Measurements from ENCODE around the gene ATP8A2. TPM values are rescaled to one million over a fixed set of nuclear protein-coding genes. Genes with fewer than 3 reads are reported as not detected.

The ATP8A2 gene
- total and polyA plus RNA-seq, 2 of the 8 experiments (the other 6 are each of a cell fraction or from before 2014, with no cell fraction given) = 2.4 to 8.3 TPM

GRCh38 chr13:25692099-25692498 is 320.3 kb downstream of the ATP8A2 start:
- Histone ChIP-seq H4K91ac (replicated peaks; ENCODE audit: insufficient read length, low read length) (no peak overlapping the region), H2BK5ac (ENCODE audit: low read depth, low read length) (no peak overlapping the region), H3K14ac (ENCODE audit: insufficient read length) (no peak overlapping the region), H3K18ac (ENCODE audit: extremely low read depth, low read length) (no peak overlapping the region), H3K36me3 (ENCODE audit: control insufficient read depth in 2 of 4, insufficient read depth in 4 of 4, low read length in 3 of 4) (no peaks in the 10 kb centered on the region), H3K23me2 (ENCODE audit: low read depth, low read length) (no peaks in the 10 kb centered on the region), H2AK5ac (ENCODE audit: low read depth, low read length) (no peak overlapping the region), H2BK12ac (ENCODE audit: low read depth, low read length) (no peak overlapping the region), H4K5ac (ENCODE audit: insufficient read length, low read depth, low read length) (no peak overlapping the region), H3K23ac (ENCODE audit: insufficient read length) (no peak overlapping the region), H3K79me1 (ENCODE audit: low read depth, low read length) (no peaks in the 10 kb centered on the region), H4K8ac (ENCODE audit: extremely low read depth, insufficient read depth, low read length) (no peak overlapping the region), H3K27ac (ENCODE audit: low read depth, low read length) (no peak overlapping the region), H3K4me1 (replicated peaks in 1 of 4; ENCODE audit: control insufficient read depth in 3 of 4, insufficient read depth in 4 of 4, low read length in 3 of 4) (no peaks in the 10 kb centered on the region; a peak in 2 of 7 replicates), H3K4me3 (ENCODE audit: extremely low read depth in 1 of 4, insufficient read depth in 2 of 4, low read depth in 3 of 4, low read length in 4 of 4) (no peak overlapping the region), H3K56ac (replicated peaks; ENCODE audit: insufficient read length, low read depth, low read length) (no peak overlapping the region), H3K4ac (replicated peaks; ENCODE audit: insufficient read length, low read depth, low read length) (no peak overlapping the region), H2AFZ (ENCODE audit: low read length) (no peak overlapping the region), H3K9ac (replicated peaks in 1 of 4; ENCODE audit: extremely low read depth in 1 of 4, low read depth in 3 of 4, low read length in 3 of 4) (no peak overlapping the region), H3K79me2 (ENCODE audit: control insufficient read depth in 1 of 2, insufficient read depth in 2 of 2, low read length in 2 of 2) (no peaks in the 10 kb centered on the region), H3K27me3 (replicated peaks in 1 of 4; ENCODE audit: control insufficient read depth in 3 of 4, extremely low read depth in 1 of 4, insufficient read depth in 3 of 4, low read length in 3 of 4) (no peaks in the 10 kb centered on the region), H2BK20ac (ENCODE audit: low read length) (no peak overlapping the region), H3K4me2 (ENCODE audit: insufficient read depth in 1 of 2, low read depth in 2 of 2, low read length in 2 of 2) (no peak overlapping the region), H2BK120ac (replicated peaks; ENCODE audit: low read depth, low read length) (no peak overlapping the region), H2BK15ac (ENCODE audit: low read length) (no peak overlapping the region), H3K9me3 (ENCODE audit: insufficient read depth in 2 of 2, low read depth in 1 of 2, low read length in 1 of 2) (no peaks in the 10 kb centered on the region), H4K20me1 (replicated peaks in 1 of 2; ENCODE audit: control insufficient read depth in 1 of 2, insufficient read depth in 2 of 2, low read length in 2 of 2) (no peaks in the 10 kb centered on the region)
- 77% methylated on average over 7 of the region's 7 CpGs; no CpG with 5 or more reads in 1 of the 2 experiments for WGBS, 2 experiments (ENCODE audit: extremely low coverage in 1 of 2, insufficient coverage in 1 of 2, insufficient read length in 1 of 2, insufficient replicate concordance in 2 of 2, low coverage in 1 of 2, low lambda C conversion rate in 2 of 2, missing lambda C conversion rate in 1 of 2)
- no peak for DNase-seq (ENCODE audit: low read depth in 1 of 2, low spot score in 2 of 2)
- no peak for TF ChIP-seq KDM4A (IDR thresholded peaks at IDR 0.05; ENCODE audit: low read depth, low read length, severe bottlenecking)
- no peak for TF ChIP-seq RBBP5 (IDR thresholded peaks at IDR 0.05; ENCODE audit: borderline replicate concordance, low read depth, low read length)
- TF ChIP-seq TAF7 (optimal IDR thresholded peaks at IDR 0.05; ENCODE audit: borderline replicate concordance, low read depth, low read length) = no peak
- no peak for TF ChIP-seq CREB1 (IDR thresholded peaks at IDR 0.05)
- no peak for TF ChIP-seq NANOG (IDR thresholded peaks at IDR 0.05; ENCODE audit: insufficient read depth, low read depth, low read length, poor library complexity, severe bottlenecking)
- TF ChIP-seq, protein P1, sequence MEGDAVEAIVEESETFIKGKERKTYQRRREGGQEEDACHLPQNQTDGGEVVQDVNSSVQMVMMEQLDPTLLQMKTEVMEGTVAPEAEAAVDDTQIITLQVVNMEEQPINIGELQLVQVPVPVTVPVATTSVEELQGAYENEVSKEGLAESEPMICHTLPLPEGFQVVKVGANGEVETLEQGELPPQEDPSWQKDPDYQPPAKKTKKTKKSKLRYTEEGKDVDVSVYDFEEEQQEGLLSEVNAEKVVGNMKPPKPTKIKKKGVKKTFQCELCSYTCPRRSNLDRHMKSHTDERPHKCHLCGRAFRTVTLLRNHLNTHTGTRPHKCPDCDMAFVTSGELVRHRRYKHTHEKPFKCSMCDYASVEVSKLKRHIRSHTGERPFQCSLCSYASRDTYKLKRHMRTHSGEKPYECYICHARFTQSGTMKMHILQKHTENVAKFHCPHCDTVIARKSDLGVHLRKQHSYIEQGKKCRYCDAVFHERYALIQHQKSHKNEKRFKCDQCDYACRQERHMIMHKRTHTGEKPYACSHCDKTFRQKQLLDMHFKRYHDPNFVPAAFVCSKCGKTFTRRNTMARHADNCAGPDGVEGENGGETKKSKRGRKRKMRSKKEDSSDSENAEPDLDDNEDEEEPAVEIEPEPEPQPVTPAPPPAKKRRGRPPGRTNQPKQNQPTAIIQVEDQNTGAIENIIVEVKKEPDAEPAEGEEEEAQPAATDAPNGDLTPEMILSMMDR (IDR thresholded peaks at IDR 0.05; ENCODE audit: control extremely low read depth in 1 of 3, insufficient read depth in 1 of 3, low read depth in 1 of 3, low read length in 3 of 3) = no peak
- no peak for TF ChIP-seq NRF1 (IDR thresholded peaks at IDR 0.05; ENCODE audit: low read depth, low read length)
- no peak for TF ChIP-seq RNF2 (IDR thresholded peaks at IDR 0.05; ENCODE audit: borderline replicate concordance, low read depth, low read length, missing control alignments, poor library complexity, severe bottlenecking)
- TF ChIP-seq CBX5 (IDR thresholded peaks at IDR 0.05; ENCODE audit: low read depth, low read length) = no peak
- no peak for TF ChIP-seq MAX (IDR thresholded peaks at IDR 0.05)
- TF ChIP-seq SIX5 (IDR thresholded peaks at IDR 0.05; ENCODE audit: low read depth, low read length) = no peak
- CTCF ChIA-PET (ENCODE audit: partially characterized antibody) = interaction anchor here (2.3 kb wide), 1 partner anchor 117 kb away, joined by 5 read pairs; no protein-coding TSS in a partner anchor
- FAIRE-seq = no peak
- POLR2A ChIA-PET (ENCODE audit: partially characterized antibody) = no interaction called here

All from H1 (cell line).